Measurements from ENCODE around the gene POLDIP2.

POLDIP2 gene

GRCh38 chr17:28388106-28388505 is 30.8 kb upstream of the POLDIP2 start:
- no peak for DNase-seq

- no peak for DNase-seq
Measured at GRCh38 chr17:28386391-28386790, 29.1 kb upstream of the POLDIP2 start.

- DNase-seq, result peak; percentile 44
Measured at GRCh38 chr17:28385406-28385805, 28.1 kb upstream of the POLDIP2 start.

DNA sequence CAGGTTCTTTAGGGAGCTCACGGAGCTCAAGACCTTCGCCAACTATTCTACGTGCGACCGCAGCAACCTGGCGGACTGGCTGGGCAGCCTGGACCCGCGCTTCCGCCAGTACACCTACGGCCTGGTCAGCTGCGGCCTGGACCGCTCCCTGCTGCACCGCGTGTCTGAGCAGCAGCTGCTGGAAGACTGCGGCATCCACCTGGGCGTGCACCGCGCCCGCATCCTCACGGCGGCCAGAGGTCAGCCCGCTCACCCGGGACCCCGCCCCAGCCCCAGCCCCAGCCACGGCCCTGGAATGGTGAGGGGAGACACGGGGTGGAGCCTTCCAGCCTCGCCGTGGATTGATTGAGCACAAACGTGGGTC is 27.7 kb upstream of the POLDIP2 start:
- DNase-seq, result no peak

GRCh38 chr17:28384281-28385036 is 27.1 kb upstream of the POLDIP2 start:
- peak; percentile 78 for DNase-seq

GRCh38 chr17:28381141-28381825 is 24.0 kb upstream of the POLDIP2 start:
- peak; percentile 63 for DNase-seq

- no peak for DNase-seq
Measured at GRCh38 chr17:28379814-28380801, 22.8 kb upstream of the POLDIP2 start.

DNA sequence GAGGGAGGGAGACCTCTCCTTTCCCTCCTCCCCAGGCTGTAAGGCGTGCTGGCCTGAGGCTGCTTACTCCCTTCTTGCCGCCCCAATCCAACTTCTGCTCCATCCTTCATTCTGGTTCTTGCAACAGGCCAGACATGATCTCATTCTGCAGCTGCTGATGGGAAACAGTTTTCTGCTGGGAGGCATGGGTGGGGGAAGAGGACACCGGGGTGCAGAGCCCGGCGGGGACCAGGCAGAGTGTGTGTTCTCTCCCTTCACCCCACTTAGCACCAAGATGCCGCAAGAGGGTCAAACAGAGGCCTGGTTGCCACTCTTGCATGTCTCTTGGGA is 15.6 kb upstream of the POLDIP2 start:
- DNase-seq, result no peak

DNA sequence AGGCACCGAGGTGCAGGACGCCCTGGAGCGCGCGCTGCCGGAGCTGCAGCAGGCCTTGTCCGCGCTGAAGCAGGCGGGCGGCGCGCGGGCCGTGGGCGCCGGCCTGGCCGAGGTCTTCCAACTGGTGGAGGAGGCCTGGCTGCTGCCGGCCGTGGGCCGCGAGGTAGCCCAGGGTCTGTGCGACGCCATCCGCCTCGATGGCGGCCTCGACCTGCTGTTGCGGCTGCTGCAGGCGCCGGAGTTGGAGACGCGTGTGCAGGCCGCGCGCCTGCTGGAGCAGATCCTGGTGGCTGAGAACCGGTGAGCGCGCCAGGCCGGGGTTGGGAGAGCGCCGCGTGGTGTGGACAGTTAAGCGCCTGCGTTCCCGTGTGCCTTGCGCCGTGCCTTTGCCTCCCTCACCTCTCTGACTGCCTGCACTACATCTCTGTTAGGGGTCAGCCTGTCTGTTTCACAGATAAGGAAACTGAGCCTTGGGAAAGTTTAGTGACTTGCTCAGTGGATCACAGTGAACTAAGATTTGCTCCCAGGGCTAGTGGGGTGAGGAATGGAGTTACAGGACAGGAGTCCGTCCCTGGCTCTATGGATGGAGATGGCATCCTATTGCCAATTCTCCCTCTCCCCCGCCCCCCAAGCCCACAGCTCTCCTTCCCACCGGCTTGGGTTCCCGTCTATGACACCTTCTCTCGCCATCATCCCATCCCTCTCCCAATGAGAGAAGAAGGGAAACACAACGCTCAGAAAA is 15.0 kb upstream of the POLDIP2 start:
- peak; percentile 53 for DNase-seq

DNA sequence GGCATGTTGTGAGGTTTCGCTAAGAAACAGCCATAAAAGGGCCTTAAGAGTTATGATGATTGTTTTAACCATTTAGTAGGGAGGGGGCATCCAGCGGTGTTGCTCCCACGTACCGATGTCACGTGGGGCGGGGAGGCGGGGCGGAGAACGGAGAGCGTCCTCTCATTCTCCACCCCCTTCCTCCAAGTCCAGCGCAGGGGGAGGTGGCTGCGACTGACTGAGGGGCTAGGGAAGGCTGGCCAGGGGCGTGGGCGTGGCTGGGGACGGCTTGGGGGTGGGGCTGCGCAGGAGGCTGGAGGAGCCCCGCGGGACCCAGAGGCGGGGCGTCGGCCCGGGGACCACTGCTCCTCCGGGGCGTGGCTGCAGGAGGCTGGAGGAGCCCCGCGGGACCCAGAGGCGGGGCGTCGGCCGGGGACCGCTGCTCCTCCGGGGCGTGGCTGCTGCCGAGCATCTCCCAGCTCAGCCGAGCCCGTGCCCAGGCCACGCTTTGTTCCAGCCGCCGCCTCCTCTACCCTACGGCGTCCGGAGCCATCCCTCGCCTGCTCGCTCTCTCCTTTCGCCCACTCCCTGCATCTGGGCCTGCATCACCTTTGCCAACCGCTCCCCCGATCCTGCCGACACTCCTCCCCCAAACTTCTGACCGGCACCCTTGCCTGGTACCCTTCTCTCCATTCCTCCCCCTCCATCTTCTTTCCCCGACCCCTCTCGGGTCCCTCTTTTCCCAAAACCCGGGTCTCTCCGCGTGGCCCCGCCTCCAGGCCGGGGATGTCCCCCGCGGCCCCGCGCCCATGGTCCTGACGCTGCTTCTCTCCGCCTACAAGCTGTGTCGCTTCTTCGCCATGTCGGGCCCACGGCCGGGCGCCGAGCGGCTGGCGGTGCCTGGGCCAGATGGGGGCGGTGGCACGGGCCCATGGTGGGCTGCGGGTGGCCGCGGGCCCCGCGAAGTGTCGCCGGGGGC is 14.2 kb upstream of the POLDIP2 start, which contains the start of gene SARM1:
SARM1 (plus strand) TSS at position 450 of the 958 bp plus-strand sequence; CDS start at position 789, 339 bp downstream.
- DNase-seq, result peak; percentile 90

DNA sequence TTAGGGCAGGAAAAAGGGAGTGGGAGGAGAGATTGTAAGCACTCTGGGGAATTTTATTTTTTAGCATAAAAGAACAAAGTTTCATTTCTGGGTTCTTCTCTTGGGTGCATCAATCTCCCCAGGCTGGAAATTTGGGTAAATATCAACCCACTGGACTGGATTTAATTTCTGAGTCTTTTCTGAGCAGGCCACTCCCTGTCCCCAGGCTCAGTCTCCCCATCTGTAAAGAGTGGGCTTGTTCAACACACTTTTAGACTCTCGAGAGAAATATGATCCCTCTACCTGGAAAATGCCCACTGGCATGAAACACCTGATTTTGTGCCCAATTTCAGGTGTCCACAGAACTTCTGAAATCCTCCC is 13.4 kb upstream of the POLDIP2 start:
- no peak for DNase-seq

DNA sequence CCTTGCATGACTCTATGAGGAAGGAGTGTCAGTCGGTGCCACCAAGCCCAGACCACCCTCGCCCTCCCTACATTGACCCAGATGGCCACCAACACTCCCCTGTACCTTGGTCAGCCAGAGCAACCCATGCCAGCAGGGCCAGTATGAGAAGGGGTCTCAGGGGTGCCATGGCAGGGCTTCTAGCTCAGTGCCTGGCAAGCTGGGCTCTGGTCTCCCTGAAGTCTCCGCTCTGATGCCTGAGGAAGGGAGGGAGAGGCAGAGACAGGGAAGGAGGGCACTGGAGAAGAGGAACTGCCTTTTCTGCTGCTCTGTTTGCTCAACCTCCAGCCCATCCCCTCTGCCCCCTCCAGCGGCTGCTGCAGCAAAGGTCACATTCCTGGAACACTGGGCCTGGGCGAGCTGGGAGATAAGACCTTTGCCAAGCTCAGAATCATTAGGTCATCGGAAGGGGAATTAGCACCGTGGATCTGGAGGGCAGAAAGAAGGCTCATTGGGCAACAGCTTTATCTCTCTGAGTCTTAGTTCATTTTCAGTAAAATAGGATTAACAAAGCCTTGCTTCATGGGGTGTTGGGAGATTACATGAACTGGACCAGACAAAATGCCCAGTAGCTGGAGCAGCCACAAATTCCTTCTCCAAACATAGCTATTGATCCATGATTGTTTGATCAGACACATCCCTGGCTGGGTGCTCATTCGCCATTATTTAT is 12.9 kb upstream of the POLDIP2 start, which contains the start of gene VTN:
VTN (minus strand) TSS at position 273 of the 709 bp plus-strand sequence; CDS start at position 169, 104 bp downstream.
- DNase-seq, result no peak

DNA sequence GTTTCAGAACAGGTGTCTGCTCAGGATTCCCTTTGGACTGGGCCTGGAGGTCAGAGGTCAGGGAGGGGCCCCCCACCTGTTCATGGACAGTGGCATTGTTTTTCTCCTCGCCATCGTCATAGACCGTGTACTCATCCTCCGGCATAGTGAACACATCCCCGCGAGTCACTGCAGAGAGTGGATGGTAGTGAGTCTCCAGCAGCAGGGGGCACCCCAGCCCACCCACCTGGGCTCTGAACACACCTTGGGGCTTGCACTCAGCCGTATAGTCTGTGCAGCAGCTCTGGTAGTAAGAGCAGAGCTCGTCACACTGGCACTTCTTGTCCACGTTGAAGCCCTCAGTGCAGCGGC is 12.3 kb upstream of the POLDIP2 start:
- DNase-seq, result no peak

DNA sequence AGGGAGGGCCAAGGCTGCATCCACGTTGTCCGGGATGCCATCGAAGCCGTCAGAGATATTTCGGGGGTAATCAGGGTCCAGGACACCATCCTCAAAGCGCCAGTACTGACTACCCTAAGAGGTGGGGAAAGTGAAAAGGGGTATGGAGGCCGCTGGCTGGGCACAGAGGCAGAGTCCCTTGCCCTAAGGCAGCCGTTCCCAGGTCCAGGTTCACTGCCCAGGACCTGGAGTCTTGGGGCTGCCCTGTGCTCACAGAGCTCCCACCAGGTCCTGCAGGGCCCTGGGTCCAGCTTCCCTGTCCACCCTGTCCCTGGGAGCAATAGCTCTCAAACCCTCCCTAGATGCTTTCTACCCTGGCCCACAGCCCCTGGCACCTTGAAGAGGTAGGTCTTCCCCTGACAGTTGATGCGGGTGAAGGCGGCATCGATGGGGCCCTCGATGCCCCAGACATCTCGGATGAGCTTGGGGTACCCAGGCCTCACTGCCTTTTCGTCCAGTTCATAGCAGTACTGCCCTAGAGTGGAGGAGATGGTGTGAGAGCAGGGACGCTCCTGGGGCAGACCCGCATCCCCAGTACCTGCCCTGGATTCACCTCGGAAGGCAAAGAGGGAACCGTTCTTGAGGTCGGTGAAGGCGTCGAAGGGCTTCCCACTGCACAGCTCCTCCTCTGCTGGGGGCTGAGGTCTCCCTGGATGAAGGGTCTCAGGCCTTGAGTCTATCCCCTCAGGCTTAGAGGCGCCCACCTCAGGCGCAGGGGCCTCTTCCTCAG is 11.8 kb upstream of the POLDIP2 start:
- DNase-seq, result no peak

- no peak for DNase-seq
Measured at GRCh38 chr17:28368306-28368831, 11.0 kb upstream of the POLDIP2 start.

DNA sequence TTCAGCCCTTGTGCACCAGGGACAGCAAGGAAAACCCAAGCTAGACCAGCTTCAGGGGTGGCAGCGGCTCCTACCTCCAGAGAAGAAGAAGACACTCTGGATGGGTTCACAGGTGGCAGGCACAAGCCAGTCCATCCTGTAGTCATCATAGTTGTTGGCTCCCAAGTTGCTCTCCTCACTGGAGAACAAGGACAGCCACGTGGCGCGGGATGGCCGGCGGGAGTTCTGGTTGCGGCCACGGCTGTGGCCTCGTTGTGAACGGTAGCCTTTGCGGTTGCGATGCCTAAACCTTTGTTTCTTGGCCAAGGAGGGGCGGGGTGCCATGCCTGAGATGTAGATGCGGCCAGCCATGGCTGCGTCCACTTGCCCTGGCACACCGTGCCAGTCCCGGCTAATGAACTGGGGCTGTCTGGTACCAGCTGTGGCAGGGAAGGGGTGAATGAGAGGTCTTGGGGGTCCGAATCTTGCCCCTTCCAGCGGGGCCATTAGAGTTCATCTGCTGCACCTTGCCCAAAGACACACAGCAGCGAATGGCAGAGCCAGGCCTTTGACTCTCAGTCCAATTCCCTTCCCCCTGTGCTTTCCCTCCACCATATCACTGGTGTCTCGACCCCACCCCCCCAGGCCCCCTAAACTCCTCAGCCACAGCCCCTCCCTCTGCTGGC is 10.4 kb upstream of the POLDIP2 start:
- no peak for DNase-seq

GRCh38 chr17:28366605-28367004 is 9.3 kb upstream of the POLDIP2 start:
- DNase-seq, result no peak

DNA sequence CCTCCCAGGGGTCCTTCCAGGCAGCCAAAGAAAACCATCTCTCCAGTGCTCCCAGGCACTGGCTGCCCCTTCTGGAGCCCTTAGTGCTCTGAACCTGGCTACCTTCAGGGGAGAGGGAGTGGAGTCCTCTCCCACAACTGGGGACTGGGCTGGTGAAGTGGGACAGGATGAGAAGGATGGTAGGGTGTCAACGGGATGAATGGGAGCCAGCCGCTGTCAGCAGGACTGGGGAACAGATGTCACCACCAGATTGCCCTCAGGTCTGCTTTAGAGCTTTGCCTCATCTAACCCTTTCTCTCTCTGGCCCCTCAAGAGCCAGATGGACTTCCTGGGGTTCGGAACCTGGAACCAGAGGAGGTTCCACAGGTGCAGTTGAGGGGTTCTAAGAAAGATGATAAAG is 8.2 kb upstream of the POLDIP2 start:
- DNase-seq, result no peak
